Measurements from ENCODE around the gene SYT5. TPM values are rescaled to one million over a fixed set of nuclear protein-coding genes. Genes with fewer than 3 reads are reported as not detected.

Gene SYT5
- total and polyA plus RNA-seq, 9 of the 15 experiments (the other 6 are each of a cell fraction or from before 2014, with no cell fraction given) = 1.3 to 20.9 (median 8.8) TPM

DNA sequence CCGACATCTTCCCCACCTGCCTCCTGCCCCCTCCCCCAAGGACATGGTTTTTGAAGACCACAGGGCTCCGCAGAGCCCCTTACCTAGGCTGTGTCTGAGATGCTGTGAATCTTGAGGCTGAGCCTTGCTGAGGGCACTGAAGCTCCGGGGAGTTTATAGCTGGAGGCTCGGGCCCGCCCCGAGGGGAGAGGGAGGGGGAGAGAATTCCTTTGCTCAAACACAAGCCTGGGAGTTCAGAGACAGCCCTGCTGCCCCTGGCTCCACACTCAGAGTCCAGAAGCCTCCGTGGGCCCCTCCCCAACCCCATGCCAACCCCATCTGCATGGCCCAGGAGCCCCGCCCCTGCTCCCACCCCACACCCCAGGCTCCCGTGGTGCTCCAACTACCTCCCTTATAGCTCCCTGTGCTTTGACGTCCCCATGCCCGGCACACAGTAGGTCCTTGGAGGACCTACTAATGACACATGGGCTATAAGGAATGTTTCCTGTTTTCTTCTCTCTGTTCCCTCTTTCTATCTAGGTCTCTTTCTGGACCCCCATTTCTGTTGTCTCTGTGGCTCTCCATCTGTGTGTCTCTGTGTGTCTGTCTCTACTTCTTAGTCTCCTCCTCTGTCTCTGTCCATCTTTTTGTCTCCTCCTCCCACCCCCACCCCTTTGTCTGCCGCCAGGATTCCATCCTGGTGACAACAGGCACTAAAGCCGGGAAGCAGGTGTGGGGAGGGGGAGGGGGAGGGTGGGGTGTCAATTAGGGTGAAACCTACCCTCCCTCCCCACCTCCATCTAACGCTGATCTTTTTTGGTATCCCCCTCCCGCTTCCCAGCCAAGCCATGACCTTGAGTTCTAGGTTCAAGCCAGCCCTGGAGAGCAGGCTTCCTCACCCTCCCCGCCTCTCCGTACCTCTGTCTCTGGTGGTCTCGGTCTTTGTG is 30.7 kb downstream of the SYT5 start, which contains the start of gene TNNT1:
Gene TNNT1 (minus strand): TSS at position 129 of the 926 bp plus-strand sequence. CDS start 2,049 bp downstream, outside the sequence.
- BruUV-seq (replicated peaks) = no TSS peak
- H3K9me1 ChIP-seq (ENCODE audit: control insufficient read depth, insufficient read depth, low read length) = no peaks in the 10 kb centered on the region
- DNase-seq (ENCODE audit: extremely low read depth in 1 of 4, low spot score in 3 of 4) = peak in 1 of 4 experiments; percentile 10
- CTCF ChIA-PET (ENCODE audit: low intra/inter-chr PET ratio) = no interaction called here
- intact Hi-C loops (cut with micrococcal nuclease) (loop anchor here (10.0 kb wide), 2 partner anchors 355 to 485 kb away; no protein-coding TSS in a partner anchor), in situ Hi-C loops (cut with MboI) (loop anchor here (25.0 kb wide), 2 partner anchors 488 to 988 kb away; partner anchors contain the start of genes CCDC106, ZNF444, ZNF580 and ZNF581)
- peaks cover 16% of the 10 kb centered on the region for H3K79me2 ChIP-seq (ENCODE audit: control insufficient read depth, insufficient read depth, low read length)
- H3K4me1 ChIP-seq (replicated peaks in 1 of 2; ENCODE audit: control insufficient read depth in 2 of 2, insufficient read depth in 2 of 2, low read length in 2 of 2) = peaks cover 21 to 53% of the 10 kb centered on the region in 2 experiments
- FAIRE-seq = no peak
- ATAC-seq = no peak
- H3K9ac ChIP-seq (ENCODE audit: insufficient read depth in 1 of 2, low read depth in 2 of 2, low read length in 2 of 2) = no peak within 1 kb of the TSS
- H3K36me3 ChIP-seq (ENCODE audit: control insufficient read depth, insufficient read depth, low read length) = peaks cover 23% of the 10 kb centered on the region; the same call in 2 of the 3 replicates
- 51% methylated on average over 13 of the region's 18 CpGs for WGBS (ENCODE audit: insufficient coverage, low coverage, missing lambda C conversion rate)
- no peaks in the 10 kb centered on the region; the same call in 1 of the 2 replicates for H3K9me3 ChIP-seq (replicated peaks; ENCODE audit: control insufficient read depth, insufficient read depth, low read depth, low read length)
- POLR2A ChIA-PET = no interaction called here
- H3K27me3 ChIP-seq (ENCODE audit: control insufficient read depth in 2 of 2, insufficient read depth in 2 of 2, low read length in 2 of 2) = no peaks in the 10 kb centered on the region
- H2AFZ ChIP-seq (ENCODE audit: low read depth, low read length) = no peak within 1 kb of the TSS
- H3K4me3 ChIP-seq = no peak within 1 kb of the TSS
- H3K4me2 ChIP-seq (ENCODE audit: insufficient read depth, low read length) = no peak within 1 kb of the TSS
- no peak within 1 kb of the TSS; the same call in 2 of the 3 replicates for H3K27ac ChIP-seq (ENCODE audit: extremely low read depth, low read depth, low read length)
- H4K20me1 ChIP-seq (replicated peaks; ENCODE audit: control insufficient read depth, insufficient read depth, low read length) = no peaks in the 10 kb centered on the region
- no peak for TF ChIP-seq PCBP2 (IDR thresholded peaks at IDR 0.05; ENCODE audit: low read depth, low read length, poor library complexity, severe bottlenecking)
- TF ChIP-seq ZNF354B (CRISPR knock-in tag; IDR thresholded peaks at IDR 0.05) = no peak
- TF ChIP-seq ZFP1 (CRISPR knock-in tag; IDR thresholded peaks at IDR 0.05) = no peak
- TF ChIP-seq KDM1A (IDR thresholded peaks at IDR 0.05) = peak in 1 of 2 experiments; percentile 43; a peak in 1 of 4 replicates
- TF ChIP-seq ZNF197 (CRISPR knock-in tag; IDR thresholded peaks at IDR 0.05; ENCODE audit: low read depth) = no peak
- TF ChIP-seq ZKSCAN1 (IDR thresholded peaks at IDR 0.05; ENCODE audit: low read depth, low read length) = peak; percentile 98
- no peak for TF ChIP-seq SMAD4 (CRISPR knock-in tag; conservative IDR thresholded peaks at IDR 0.05)
